GM12801 (cell line): Measurements from ENCODE around the gene TLR2.

Experiments used
- CTCF ChIP-seq: IDR thresholded peaks from one replicate; pipeline ENCODE4 v1.5.1; 2011; ENCODE audit warnings: control low read depth; ENCODE audit not compliant: insufficient read length; ENCODE audit errors: extremely low read depth

Gene TLR2

GRCh38 chr4:153649572-153649991 is 34.5 kb upstream of the TLR2 start:
- no peak for TF ChIP-seq CTCF

GRCh38 chr4:153651116-153651515 is 33.0 kb upstream of the TLR2 start:
- TF ChIP-seq CTCF: no peak

GRCh38 chr4:153651587-153651986 is 32.5 kb upstream of the TLR2 start:
- TF ChIP-seq CTCF: no peak

- TF ChIP-seq CTCF: no peak
Observed at GRCh38 chr4:153652051-153652784, 31.9 kb upstream of the TLR2 start.

- no peak for TF ChIP-seq CTCF
Observed at GRCh38 chr4:153655002-153655541, 29.0 kb upstream of the TLR2 start.

GRCh38 chr4:153655928-153656327 is 28.2 kb upstream of the TLR2 start:
- TF ChIP-seq CTCF: no peak

GRCh38 chr4:153661215-153661822 is 22.8 kb upstream of the TLR2 start:
- TF ChIP-seq CTCF: no peak
